Adipocyte (in vitro differentiated cells): Measurements from ENCODE around the gene CTU1.
A peak's percentile ranks its signal among the peaks of the same experiment; 100 is the strongest.

ENCODE experiments used
- DNase-seq: peaks from one replicate; pipeline ENCODE4 v3.0.0-alpha.2; 2015; ENCODE audit warnings: low read depth
- H3K27me3 ChIP-seq: replicated peaks from 2 replicates; pipeline ENCODE4 v1.7.0; 2013; ENCODE audit warnings: mild to moderate bottlenecking, low read length, moderate library complexity; ENCODE audit not compliant: control insufficient read depth, insufficient read depth
- H3K36me3 ChIP-seq: 2 replicates; pipeline ENCODE4 v1.7.0; 2013; ENCODE audit warnings: low read length, mild to moderate bottlenecking, moderate library complexity; ENCODE audit not compliant: control insufficient read depth, insufficient read depth, severe bottlenecking
- H3K4me1 ChIP-seq: 2 replicates; pipeline ENCODE4 v1.7.0; 2013; ENCODE audit warnings: mild to moderate bottlenecking, low read length, moderate library complexity; ENCODE audit not compliant: control insufficient read depth, insufficient read depth
- H3K4me3 ChIP-seq: 2 replicates; pipeline ENCODE4 v1.7.0; 2013; ENCODE audit warnings: mild to moderate bottlenecking, low read length, moderate library complexity
- H3K9ac ChIP-seq: 2 replicates; pipeline ENCODE4 v1.7.0; 2013; ENCODE audit warnings: mild to moderate bottlenecking, low read length, moderate library complexity
- H3K9me3 ChIP-seq: 2 replicates; pipeline ENCODE4 v1.7.0; 2013; ENCODE audit warnings: mild to moderate bottlenecking, low read length, moderate library complexity; ENCODE audit not compliant: control insufficient read depth

The CTU1 gene

DNA sequence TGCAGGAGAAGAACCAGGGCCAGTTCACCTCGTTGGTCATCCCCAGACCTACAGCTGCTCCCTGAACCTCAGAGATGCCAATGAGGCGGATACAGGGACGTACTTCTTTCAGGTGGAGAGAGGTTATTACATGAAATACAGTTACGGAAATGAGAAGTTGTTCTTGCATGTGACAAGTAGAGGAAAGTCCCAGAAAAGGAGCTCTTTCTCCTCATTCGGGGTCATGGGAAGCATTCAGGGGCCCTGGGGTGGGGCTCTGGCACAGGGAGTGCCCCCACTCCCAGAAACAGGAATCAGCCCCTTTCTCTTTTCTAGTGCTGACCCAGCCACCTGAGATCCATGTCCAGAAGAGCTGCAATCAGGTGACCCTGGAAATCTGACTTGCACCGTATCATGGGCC, 12.0 kb upstream of the CTU1 start:
- Histone ChIP-seq H3K36me3 (no peaks in the 10 kb centered on the region), H3K4me3 (no peak overlapping the region)

DNA sequence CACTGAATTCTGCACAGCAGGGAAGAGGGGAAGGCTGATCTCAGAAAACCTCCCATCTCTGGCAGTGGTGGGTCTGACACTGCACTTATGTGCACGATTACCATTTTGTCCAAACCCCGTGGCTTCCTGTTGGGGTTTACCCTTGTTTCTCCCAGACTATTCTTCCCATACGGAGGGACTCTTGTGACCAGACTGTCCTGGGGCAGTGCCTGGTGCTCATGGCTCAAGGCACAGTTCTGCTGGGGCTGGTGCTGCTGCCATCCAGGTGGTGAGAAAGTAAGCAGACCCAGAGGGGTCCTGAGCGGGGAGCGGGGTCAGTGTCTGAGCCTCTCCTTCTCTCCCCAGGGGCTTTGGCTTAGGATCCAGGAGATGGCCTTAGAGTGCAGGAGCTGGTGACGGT, 11.4 kb upstream of the CTU1 start:
- H3K9ac ChIP-seq, result no peak overlapping the region
- peaks cover 16% of the 10 kb centered on the region for H3K27me3 ChIP-seq
- H3K4me1 ChIP-seq, result no peaks in the 10 kb centered on the region
- no peaks in the 10 kb centered on the region for H3K9me3 ChIP-seq
- no peaks in the 10 kb centered on the region for H3K36me3 ChIP-seq
- no peak overlapping the region for H3K4me3 ChIP-seq
- DNase-seq, result no peak

More for the DNA sequence above, 12.0 kb upstream of the CTU1 start:
- no peaks in the 10 kb centered on the region for H3K9me3 ChIP-seq
- peaks cover 12% of the 10 kb centered on the region for H3K27me3 ChIP-seq
- no peak overlapping the region for H3K9ac ChIP-seq
- H3K4me1 ChIP-seq, result no peaks in the 10 kb centered on the region
- DNase-seq, result no peak

DNA sequence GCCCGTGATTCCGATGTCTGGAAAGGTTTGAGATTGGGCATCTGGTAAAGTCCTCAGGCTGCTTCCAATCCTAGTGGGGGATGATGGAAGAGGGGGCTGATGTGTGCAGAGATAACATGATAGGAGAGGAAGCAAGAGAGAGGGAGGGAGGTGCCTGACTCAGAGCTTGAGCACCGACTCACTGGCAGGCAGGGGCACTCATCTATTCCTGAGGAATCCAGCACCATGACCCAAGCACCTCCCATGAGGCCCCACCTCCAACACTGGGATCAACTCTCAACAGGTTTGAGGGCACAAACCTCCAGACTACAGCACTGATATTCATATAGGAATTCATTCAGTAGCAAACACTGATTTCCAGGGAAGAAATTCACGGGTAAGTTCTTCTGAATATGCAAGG, 10.9 kb upstream of the CTU1 start:
- Histone ChIP-seq H3K9me3 (no peaks in the 10 kb centered on the region), H3K4me3 (no peak overlapping the region), H3K4me1 (no peaks in the 10 kb centered on the region), H3K27me3 (peaks cover 19% of the 10 kb centered on the region), H3K9ac (no peak overlapping the region), H3K36me3 (no peaks in the 10 kb centered on the region)
- no peak for DNase-seq

DNA sequence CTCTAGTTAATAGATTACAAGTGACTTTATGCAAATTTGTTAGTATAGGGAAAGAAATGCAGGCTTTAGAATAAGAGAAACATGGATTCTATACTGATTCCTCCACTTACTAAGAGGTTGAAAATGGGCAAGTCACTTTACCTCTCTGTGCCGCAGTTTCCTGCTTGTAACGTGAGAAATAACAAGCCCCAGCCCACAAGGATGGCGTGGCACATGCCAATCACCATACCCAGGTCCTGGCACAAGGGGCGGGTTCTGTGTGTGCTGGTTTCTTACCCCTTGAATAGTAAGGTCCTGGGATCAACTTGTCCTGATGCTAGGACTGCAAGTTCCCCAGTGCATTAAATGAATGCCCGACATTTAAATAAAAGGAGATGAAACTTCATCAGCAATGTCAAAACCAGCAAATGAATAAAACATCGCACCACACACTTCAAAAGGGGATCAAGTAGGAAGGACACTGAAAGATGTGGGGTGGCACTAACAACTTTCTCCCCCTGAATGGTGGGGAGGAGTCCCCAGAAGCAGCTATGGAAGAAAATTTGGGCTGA, 8.6 kb upstream of the CTU1 start:
- no peaks in the 10 kb centered on the region for H3K4me1 ChIP-seq
- peaks cover 38% of the 10 kb centered on the region for H3K27me3 ChIP-seq
- DNase-seq, result no peak
- H3K9me3 ChIP-seq, result no peaks in the 10 kb centered on the region
- H3K36me3 ChIP-seq, result no peaks in the 10 kb centered on the region
- H3K9ac ChIP-seq, result no peak overlapping the region
- no peak overlapping the region for H3K4me3 ChIP-seq

DNA sequence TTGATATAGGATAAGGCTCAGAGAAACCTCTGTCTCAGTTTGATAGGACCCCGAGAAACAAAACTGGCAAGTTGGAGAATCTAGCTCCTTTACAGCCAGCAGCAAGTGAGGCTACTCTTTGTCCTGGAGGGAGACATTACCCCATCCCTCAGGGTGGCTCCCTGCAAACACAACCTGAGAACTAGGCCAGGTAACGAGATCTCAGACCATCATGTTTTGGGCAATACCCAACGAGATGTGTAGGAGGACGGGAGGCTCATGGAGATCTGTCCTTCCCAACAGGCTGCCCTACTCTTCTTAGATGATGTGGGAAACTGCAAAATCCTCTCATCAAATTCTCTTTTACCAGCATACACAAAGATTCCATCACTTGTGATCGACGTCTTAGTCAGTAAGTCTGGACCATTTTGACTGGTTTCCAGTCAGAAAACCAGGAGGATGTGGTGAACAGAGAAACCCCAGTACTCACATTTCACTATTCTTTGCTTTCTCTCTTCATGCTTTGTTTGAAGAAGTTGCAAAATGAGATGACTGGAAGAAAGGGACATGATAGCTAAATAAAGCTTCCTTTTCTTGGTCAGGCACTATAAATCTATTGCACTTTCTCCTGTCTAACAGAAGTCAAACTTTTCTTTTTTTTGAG, 6.0 kb upstream of the CTU1 start:
- no peaks in the 10 kb centered on the region for H3K9me3 ChIP-seq
- H3K27me3 ChIP-seq, result peaks cover 42% of the 10 kb centered on the region
- no peak for DNase-seq

GRCh38 chr19:51111606-51112005, 3.4 kb upstream of the CTU1 start:
- Histone ChIP-seq H3K27me3 (peaks cover 40% of the 10 kb centered on the region), H3K4me3 (no peak overlapping the region), H3K4me1 (peaks cover 14% of the 10 kb centered on the region), H3K9me3 (no peaks in the 10 kb centered on the region), H3K9ac (no peak overlapping the region), H3K36me3 (no peaks in the 10 kb centered on the region)
- DNase-seq, result no peak

More for the DNA sequence above, 6.0 kb upstream of the CTU1 start:
- Histone ChIP-seq H3K4me1 (no peaks in the 10 kb centered on the region), H3K4me3 (no peak overlapping the region), H3K9ac (no peak overlapping the region), H3K36me3 (no peaks in the 10 kb centered on the region)

DNA sequence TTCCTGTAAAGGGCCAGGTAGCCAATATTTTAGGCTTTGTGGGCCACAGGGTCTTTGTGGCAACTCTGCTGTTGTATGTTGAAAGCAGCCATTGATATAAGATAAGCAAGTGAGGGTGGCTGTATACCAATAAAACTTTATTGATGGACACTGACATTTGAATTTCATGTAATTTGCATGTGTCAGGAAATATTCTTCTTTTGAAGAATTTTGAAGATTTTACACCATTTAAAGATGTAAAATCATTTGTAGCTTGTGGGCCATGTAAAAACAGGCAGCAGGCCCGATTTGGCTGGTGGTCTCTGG, 2.4 kb upstream of the CTU1 start:
- no peak for DNase-seq
- H3K27me3 ChIP-seq, result peaks cover 34% of the 10 kb centered on the region
- H3K9ac ChIP-seq, result no peak overlapping the region
- no peaks in the 10 kb centered on the region for H3K9me3 ChIP-seq
- H3K36me3 ChIP-seq, result no peaks in the 10 kb centered on the region
- no peak overlapping the region for H3K4me3 ChIP-seq
- H3K4me1 ChIP-seq, result peaks cover 14% of the 10 kb centered on the region

DNA sequence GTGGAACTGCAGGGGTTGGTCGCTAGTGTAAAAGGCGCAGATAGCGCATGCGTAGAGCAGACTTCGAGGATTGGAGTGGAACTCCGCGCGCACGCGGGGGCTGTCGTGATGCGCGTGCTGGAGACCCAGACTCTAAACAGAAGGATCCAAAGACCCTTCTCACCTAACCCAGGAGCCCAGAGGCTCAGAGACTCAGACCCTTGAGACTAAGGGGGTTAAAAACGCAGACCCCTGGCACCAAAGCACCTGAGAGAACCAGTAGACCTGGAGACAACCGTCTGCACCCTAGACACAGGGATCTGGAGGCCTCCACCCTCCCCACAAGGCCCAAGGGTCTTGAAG, 567 bp upstream of the CTU1 start:
- peaks cover 17% of the 10 kb centered on the region for H3K4me1 ChIP-seq
- no peaks in the 10 kb centered on the region for H3K9me3 ChIP-seq
- peaks cover 21% of the 10 kb centered on the region for H3K27me3 ChIP-seq
- peaks cover 2% of the 10 kb centered on the region for H3K36me3 ChIP-seq
- peak overlapping the region; percentile 93 for H3K4me3 ChIP-seq
- no peak for DNase-seq
- peak overlapping the region; percentile 91 for H3K9ac ChIP-seq

DNA sequence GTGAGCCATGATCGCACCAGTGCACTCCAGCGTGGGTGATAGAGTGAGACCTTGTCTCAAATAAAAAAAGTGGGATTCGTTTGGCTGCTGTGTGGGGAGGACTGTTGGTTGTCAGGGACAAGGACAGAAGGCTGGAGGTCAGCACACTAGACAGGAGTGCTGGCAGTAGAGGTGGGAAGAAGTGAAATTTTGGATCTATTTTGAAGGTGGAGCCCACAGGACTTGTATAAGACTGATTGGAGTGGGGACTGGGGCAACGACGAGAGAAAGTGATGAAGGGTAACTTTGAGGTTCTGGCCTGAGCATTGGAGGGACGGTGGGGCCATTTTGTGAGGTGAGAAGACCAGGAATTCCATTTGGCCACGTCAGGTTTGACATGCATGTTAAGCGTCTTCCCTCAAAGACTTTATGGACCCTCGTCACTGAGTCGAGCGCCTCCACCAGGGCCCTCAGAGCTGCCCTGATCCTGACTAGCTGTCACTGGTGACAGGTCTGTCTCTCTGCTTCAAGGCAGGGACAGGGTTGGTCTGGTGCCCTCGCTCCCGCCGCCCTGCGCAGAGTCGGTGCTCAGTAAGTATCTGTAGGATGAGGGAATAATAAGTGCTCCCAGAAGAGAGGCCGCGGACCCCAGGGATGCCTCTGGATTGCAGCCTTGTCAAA, 673 bp downstream of the CTU1 start:
- H3K36me3 ChIP-seq, result peaks cover 13% of the 10 kb centered on the region
- DNase-seq, result no peak
- peaks cover 9% of the 10 kb centered on the region for H3K27me3 ChIP-seq
- H3K9ac ChIP-seq, result peak overlapping the region; percentile 91
- H3K9me3 ChIP-seq, result no peaks in the 10 kb centered on the region
- H3K4me3 ChIP-seq, result peak overlapping the region; percentile 93
- H3K4me1 ChIP-seq, result peaks cover 19% of the 10 kb centered on the region

- peaks cover 16% of the 10 kb centered on the region for H3K36me3 ChIP-seq
- H3K9ac ChIP-seq, result no peak overlapping the region
- no peak overlapping the region for H3K4me3 ChIP-seq
- H3K4me1 ChIP-seq, result peaks cover 37% of the 10 kb centered on the region
- DNase-seq, result no peak
- no peaks in the 10 kb centered on the region for H3K9me3 ChIP-seq
- no peaks in the 10 kb centered on the region for H3K27me3 ChIP-seq
Observed at GRCh38 chr19:51103926-51104341, 4.3 kb downstream of the CTU1 start.

DNA sequence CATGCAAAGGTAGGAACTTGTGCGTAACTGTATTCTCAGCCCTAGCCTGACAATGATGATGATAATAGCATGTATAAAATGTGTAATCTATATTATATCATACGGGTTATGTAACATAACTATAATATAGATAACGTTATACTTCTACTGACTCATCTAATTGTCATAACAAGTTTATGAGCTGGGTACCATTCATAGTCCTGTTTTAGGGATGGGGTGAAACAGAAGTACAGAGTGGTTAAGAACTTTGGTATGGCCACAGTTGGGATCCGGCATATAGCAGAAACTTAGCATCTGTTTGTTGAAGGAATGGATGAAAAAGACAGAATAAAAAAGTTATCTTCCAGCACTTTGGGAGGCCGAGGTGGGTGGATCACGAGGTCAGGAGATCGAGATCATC, 5.2 kb downstream of the CTU1 start:
- H3K9me3 ChIP-seq, result no peaks in the 10 kb centered on the region

More for the DNA sequence above, 5.2 kb downstream of the CTU1 start:
- H3K9ac ChIP-seq, result no peak overlapping the region
- DNase-seq, result no peak
- H3K36me3 ChIP-seq, result peaks cover 20% of the 10 kb centered on the region
- no peaks in the 10 kb centered on the region for H3K27me3 ChIP-seq
- H3K4me3 ChIP-seq, result no peak overlapping the region
- H3K4me1 ChIP-seq, result peaks cover 33% of the 10 kb centered on the region
